ENCODE results near the gene NHP2.

- no peak for TF ChIP-seq YY1 (IDR thresholded peaks at IDR 0.05; ENCODE audit: low read depth, low read length)
- TF ChIP-seq POLR2A (IDR thresholded peaks at IDR 0.05; ENCODE audit: low read depth, low read length): 0 out of 2 replicates have a peak, but pooled peaks have one; percentile 45
- TF ChIP-seq POLR2AphosphoS5 (IDR thresholded peaks at IDR 0.05; ENCODE audit: low read length): no peak
- no peak for TF ChIP-seq MTA3 (IDR thresholded peaks at IDR 0.05; ENCODE audit: borderline replicate concordance, low read length)
- TF ChIP-seq NR2C2 (IDR thresholded peaks at IDR 0.05; ENCODE audit: borderline replicate concordance, control insufficient read depth, insufficient read length, low read depth): no peak
Observed at GRCh38 chr5:178149199-178149932, 4.3 kb downstream of the NHP2 start.
